ENCODE measurements around the gene RUSF1.
"Not testable (repeated sequence)": the region's sequence is repeated elsewhere in the genome, so short reads cannot be mapped to it uniquely, and the experiment has no call there.

The RUSF1 gene

DNA sequence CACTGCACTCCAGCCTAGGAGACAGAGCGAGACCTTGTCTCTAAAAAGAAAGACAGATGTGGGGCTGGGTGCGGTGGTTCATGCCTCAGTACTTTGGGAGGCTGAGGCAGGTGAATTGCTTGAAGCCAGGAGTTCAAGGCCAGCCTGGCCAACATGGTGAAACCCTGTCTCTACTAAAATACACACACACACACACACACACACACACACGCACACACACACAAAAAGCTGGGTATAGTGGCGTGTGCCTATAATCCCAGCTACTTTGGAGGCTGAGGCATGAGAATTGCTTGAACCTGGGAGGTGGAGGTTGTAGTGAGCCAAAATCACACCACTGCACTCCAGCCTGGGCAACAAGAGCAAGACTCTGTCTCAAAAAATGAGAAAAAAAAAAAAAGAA, 24.1 kb downstream of the RUSF1 start:
- H3K27ac ChIP-seq (ENCODE audit: low read length); H3K9me3 ChIP-seq (ENCODE audit: control insufficient read depth, low read depth, low read length); H3K4me1 ChIP-seq (ENCODE audit: control insufficient read depth, low read depth, low read length); H3K36me3 ChIP-seq (ENCODE audit: control insufficient read depth, low read depth, low read length); H3K9ac ChIP-seq (ENCODE audit: low read length); H3K4me3 ChIP-seq (ENCODE audit: low read length): not testable (repeated sequence)
- H3K27me3 ChIP-seq (ENCODE audit: control insufficient read depth, insufficient read depth, low read length): peaks cover 51% of the 10 kb centered on the region

DNA sequence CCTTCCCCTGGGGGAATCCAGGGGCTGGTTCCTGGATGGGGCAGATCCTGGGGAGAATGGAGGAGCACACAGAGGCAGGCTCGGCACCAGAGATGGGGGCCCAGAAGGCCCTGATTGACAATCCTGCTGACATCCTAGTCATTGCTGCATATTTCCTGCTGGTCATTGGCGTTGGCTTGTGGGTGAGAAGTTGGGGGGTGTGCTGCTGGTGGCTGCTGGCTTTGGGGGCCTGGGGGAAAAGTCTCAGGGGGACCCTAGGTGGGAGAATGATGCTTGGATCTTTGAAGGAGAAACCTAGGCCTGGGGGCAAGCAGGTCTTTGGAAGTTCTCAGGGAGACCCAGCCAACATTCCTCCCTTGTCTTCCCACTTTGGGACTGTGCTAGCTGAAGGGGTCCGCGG, 25.1 kb downstream of the RUSF1 start, which contains the start of gene SLC5A2:
Gene SLC5A2, plus strand, starts transcription at position 43 of the 400 bp plus-strand sequence. Its CDS starts 14 bp downstream, at position 57.
- Histone ChIP-seq H3K4me1 (ENCODE audit: control insufficient read depth, low read depth, low read length) (peaks cover 7% of the 10 kb centered on the region), H3K36me3 (ENCODE audit: control insufficient read depth, low read depth, low read length) (no peaks in the 10 kb centered on the region), H3K4me3 (ENCODE audit: low read length) (no peak within 1 kb of the TSS), H3K9ac (ENCODE audit: low read length) (no peak within 1 kb of the TSS), H3K9me3 (ENCODE audit: control insufficient read depth, low read depth, low read length) (no peaks in the 10 kb centered on the region), H3K27me3 (ENCODE audit: control insufficient read depth, insufficient read depth, low read length) (peaks cover 41% of the 10 kb centered on the region), H3K27ac (ENCODE audit: low read length) (no peak within 1 kb of the TSS)

DNA sequence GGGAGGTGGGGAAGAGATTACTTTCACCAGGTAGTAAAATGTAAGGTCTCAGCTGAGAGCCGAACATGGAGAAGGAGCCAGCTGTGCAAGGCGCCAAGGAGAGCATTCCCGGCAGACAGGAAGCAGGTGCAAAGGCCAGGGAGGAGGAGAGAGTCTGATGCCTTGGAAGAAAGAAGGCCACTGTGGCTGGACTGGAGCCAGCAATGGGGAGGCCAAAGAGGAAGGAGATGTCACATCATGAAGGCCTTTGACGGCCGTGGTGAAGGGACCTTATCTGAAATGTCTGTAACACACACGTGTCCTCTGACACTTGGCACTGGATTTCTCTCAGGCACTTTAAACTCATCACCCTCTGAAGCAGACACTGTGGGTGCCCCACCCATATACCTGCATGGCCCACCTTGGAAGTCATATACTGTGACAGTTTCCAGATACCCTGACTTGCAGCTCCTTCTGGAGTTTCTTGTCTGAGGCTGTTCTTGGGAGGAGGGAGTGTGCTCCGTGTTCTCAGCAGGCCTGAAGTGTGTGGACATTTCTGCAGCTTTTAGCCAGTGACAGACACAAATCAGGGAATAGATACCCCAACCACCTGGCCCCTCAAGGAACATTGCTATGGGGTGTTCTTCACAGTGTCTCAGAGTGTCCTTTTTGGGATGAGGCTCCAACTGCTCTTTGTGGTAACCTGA, 27.2 kb downstream of the RUSF1 start:
- Histone ChIP-seq H3K27ac (ENCODE audit: low read length) (no peak overlapping the region), H3K4me3 (ENCODE audit: low read length) (no peak overlapping the region), H3K9ac (ENCODE audit: low read length) (no peak overlapping the region), H3K4me1 (ENCODE audit: control insufficient read depth, low read depth, low read length) (peaks cover 7% of the 10 kb centered on the region), H3K9me3 (ENCODE audit: control insufficient read depth, low read depth, low read length) (no peaks in the 10 kb centered on the region), H3K27me3 (ENCODE audit: control insufficient read depth, insufficient read depth, low read length) (peaks cover 20% of the 10 kb centered on the region), H3K36me3 (ENCODE audit: control insufficient read depth, low read depth, low read length) (no peaks in the 10 kb centered on the region)

DNA sequence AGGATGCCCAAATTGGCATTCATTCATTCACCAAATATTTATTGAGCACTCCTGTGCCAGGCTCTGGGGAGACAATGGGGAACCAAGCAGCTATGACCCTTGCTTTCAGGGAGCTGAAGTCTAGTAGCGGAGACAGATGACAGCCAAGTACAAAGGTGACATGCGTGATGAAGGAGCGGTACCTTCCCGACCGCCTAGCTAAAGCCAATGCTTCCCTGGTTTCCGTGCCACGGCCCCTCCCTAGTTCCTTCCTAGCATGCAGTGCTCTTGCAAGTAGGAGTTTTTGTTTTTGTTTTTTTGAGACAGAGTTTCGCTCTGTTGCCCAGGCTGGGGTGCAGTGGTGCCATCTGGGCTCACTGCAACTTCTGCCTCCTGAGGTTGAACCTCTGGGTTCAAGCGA, 28.4 kb downstream of the RUSF1 start:
- Histone ChIP-seq H3K36me3 (ENCODE audit: control insufficient read depth, low read depth, low read length) (no peaks in the 10 kb centered on the region), H3K9ac (ENCODE audit: low read length) (no peak overlapping the region), H3K9me3 (ENCODE audit: control insufficient read depth, low read depth, low read length) (no peaks in the 10 kb centered on the region), H3K27ac (ENCODE audit: low read length) (no peak overlapping the region), H3K4me1 (ENCODE audit: control insufficient read depth, low read depth, low read length) (peaks cover 6% of the 10 kb centered on the region), H3K4me3 (ENCODE audit: low read length) (no peak overlapping the region), H3K27me3 (ENCODE audit: control insufficient read depth, insufficient read depth, low read length) (peaks cover 20% of the 10 kb centered on the region)

DNA sequence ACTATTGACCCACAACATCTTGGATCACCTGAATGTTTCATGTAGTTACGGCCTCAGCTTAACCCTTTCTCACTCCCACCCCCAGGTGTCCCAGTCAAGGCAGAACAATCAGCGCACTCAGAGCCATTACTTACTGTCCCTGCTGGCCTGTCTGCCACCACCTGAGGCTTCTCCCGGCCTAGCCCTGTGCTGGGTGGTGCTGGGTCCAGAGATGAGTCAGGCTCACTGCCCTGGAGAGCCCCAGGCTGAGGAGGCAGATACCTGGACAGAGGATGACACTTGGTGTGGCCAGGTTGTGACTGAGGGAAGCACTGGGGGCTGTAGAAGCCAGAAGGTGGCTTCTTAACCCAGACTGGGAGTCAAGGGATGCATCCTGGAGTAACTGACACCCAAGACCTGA, 29.2 kb downstream of the RUSF1 start:
- no peaks in the 10 kb centered on the region for H3K9me3 ChIP-seq (ENCODE audit: control insufficient read depth, low read depth, low read length)

DNA sequence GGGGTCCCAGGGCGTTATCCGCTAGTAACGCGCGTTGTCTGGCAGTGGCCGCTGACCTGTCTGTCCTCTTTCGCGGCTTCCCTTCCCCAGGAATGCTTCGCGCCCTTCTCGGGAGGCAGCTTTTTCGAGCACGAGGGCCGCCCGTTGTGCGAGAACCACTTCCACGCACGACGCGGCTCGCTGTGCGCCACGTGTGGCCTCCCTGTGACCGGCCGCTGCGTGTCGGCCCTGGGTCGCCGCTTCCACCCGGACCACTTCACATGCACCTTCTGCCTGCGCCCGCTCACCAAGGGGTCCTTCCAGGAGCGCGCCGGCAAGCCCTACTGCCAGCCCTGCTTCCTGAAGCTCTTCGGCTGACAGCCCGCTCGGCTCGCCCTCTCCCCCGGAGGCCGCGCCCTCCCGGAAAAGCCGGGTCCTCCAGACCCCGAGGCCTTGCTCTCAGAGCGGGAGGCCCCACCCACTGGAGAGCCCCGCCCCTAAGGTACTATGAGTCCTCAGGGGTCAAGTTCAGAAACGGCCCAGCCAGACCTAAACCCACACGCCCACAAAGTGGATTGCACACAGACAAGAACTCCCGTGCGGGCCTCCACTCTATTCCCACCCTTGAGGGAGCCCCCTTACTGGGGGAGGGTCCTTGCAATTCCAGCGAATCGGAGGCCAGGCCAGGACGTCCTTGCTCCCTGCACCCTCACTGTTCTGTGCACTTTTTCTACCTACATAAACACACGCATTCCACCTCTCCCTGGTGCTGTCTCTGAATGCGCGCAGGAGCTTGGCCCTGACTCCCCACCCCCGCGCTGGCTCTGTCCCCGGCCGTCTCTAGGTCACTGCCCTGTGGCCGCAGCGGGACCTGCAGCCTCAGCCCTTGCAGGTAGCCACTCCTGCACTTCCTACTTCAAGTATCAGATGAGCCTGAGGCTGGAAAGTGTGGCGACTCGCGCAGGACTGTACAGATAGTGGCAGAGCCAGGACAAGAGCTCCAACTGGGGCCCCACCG, 30.7 kb downstream of the RUSF1 start:
- Histone ChIP-seq H3K4me1 (ENCODE audit: control insufficient read depth, low read depth, low read length) (no peaks in the 10 kb centered on the region), H3K36me3 (ENCODE audit: control insufficient read depth, low read depth, low read length) (no peaks in the 10 kb centered on the region), H3K9ac (ENCODE audit: low read length) (no peak overlapping the region), H3K9me3 (ENCODE audit: control insufficient read depth, low read depth, low read length) (no peaks in the 10 kb centered on the region), H3K4me3 (ENCODE audit: low read length) (peak overlapping the region; percentile 29), H3K27ac (ENCODE audit: low read length) (no peak overlapping the region), H3K27me3 (ENCODE audit: control insufficient read depth, insufficient read depth, low read length) (peaks cover 22% of the 10 kb centered on the region)

More for the DNA sequence above, 29.2 kb downstream of the RUSF1 start:
- Histone ChIP-seq H3K27me3 (ENCODE audit: control insufficient read depth, insufficient read depth, low read length) (peaks cover 20% of the 10 kb centered on the region), H3K27ac (ENCODE audit: low read length) (no peak overlapping the region), H3K9ac (ENCODE audit: low read length) (no peak overlapping the region), H3K4me1 (ENCODE audit: control insufficient read depth, low read depth, low read length) (no peaks in the 10 kb centered on the region), H3K36me3 (ENCODE audit: control insufficient read depth, low read depth, low read length) (no peaks in the 10 kb centered on the region), H3K4me3 (ENCODE audit: low read length) (no peak overlapping the region)

DNA sequence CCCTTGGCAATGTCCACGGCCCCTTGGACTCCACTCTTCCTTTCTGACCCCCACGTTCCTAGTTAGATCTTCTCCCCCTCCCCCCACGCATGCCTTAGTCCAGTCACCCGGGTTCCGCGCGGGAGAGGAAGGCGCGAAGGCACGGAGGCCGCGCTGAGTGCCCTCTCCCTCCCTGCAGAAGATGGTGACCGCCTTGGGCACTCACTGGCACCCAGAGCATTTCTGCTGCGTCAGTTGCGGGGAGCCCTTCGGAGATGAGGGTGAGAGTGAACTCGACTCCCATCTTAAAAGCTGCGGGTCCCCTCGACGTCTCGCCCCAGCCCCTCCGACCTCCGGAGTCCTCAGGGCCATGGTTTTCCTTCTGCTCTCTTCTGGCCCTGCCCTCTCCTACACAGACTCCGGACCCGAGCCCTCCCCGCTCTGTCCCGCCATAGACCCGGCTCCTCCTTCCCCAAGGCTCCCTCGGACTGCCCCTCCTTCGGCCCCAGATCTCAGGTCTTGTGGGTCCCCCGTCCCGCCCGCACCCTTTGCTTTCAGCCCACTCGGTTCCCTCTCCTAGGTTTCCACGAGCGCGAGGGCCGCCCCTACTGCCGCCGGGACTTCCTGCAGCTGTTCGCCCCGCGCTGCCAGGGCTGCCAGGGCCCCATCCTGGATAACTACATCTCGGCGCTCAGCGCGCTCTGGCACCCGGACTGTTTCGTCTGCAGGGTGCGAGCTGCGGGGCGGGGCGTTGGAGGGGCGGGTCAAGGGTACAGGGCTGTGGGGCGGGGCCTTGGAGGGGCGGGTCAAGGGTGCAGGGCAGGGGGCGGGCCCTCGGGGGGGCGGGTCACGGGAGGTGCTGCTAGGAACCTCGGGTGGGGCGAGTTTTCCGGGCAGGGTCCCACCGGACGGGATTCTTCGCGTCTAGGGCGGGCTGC, 31.6 kb downstream of the RUSF1 start:
- H3K36me3 ChIP-seq (ENCODE audit: control insufficient read depth, low read depth, low read length): no peaks in the 10 kb centered on the region
- H3K4me3 ChIP-seq (ENCODE audit: low read length): peak overlapping the region; percentile 29
- H3K27ac ChIP-seq (ENCODE audit: low read length): no peak overlapping the region
- peaks cover 27% of the 10 kb centered on the region for H3K27me3 ChIP-seq (ENCODE audit: control insufficient read depth, insufficient read depth, low read length)
- no peak overlapping the region for H3K9ac ChIP-seq (ENCODE audit: low read length)
- H3K4me1 ChIP-seq (ENCODE audit: control insufficient read depth, low read depth, low read length): peaks cover under 1% of the 10 kb centered on the region
- H3K9me3 ChIP-seq (ENCODE audit: control insufficient read depth, low read depth, low read length): no peaks in the 10 kb centered on the region

DNA sequence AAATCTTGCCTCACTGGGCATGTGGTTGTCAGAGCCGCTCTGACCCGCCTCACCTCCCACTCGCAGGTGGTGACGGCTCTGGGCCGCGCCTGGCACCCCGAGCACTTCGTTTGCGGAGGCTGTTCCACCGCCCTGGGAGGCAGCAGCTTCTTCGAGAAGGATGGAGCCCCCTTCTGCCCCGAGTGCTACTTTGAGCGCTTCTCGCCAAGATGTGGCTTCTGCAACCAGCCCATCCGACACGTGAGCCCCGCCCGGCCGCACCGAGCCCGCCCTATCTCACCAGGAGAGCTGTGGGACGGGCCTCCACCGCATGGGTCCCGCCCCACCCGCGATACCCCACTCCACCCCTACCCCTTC, 32.3 kb downstream of the RUSF1 start:
- Histone ChIP-seq H3K9ac (ENCODE audit: low read length) (no peak overlapping the region), H3K4me3 (ENCODE audit: low read length) (no peak overlapping the region)

DNA sequence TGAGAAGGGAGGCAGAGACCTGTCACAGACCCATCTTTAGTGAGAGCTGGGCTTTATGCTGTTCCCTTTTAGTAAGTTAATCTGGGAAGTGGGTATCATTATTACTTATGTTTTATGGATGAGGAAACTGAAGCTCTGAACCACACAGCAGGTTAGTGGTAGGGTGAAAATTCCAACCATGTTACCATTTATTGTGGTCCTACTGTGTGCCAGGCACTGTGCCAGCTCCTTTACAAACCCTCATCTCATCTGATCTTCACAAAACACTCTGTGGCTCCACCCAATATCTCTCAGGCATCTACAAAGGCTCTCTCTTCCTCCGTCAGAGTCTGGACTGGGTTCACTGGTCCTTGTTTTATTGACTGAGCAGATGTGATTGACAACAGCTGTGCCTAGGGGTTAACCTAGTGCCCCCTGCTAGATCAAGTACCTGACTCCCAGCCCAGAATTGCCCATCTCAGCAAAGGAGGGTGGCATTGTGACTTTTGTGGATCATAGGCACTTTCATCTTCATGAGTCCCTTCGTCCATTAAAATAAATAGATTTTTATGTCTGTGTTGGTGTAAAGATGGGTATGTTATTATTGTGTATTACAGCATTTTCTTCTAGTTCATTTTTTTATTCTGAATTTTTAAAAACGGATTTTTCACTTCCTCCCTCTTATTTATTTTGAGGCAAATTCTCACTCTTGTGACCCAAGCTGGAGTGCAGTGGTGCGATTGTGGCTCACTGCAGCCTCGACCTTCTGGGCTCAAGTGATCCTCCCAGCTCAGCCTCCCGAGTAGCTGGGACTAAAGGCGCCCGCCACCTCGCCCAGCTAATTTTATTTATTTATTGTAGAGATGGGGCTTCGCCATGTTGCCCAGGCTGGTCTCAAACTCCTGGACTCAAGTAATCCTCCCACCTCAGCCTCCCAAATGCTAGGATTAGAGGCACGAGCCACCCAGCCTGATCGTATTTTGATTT, 33.1 kb downstream of the RUSF1 start:
- H3K9ac ChIP-seq (ENCODE audit: low read length): no peak overlapping the region
- peaks cover 35% of the 10 kb centered on the region for H3K27me3 ChIP-seq (ENCODE audit: control insufficient read depth, insufficient read depth, low read length)
- H3K4me3 ChIP-seq (ENCODE audit: low read length): no peak overlapping the region

More for the DNA sequence above, 32.3 kb downstream of the RUSF1 start:
- H3K4me1 ChIP-seq (ENCODE audit: control insufficient read depth, low read depth, low read length): peaks cover 4% of the 10 kb centered on the region
- H3K27ac ChIP-seq (ENCODE audit: low read length): no peak overlapping the region
- no peaks in the 10 kb centered on the region for H3K36me3 ChIP-seq (ENCODE audit: control insufficient read depth, low read depth, low read length)
- peaks cover 34% of the 10 kb centered on the region for H3K27me3 ChIP-seq (ENCODE audit: control insufficient read depth, insufficient read depth, low read length)
- no peaks in the 10 kb centered on the region for H3K9me3 ChIP-seq (ENCODE audit: control insufficient read depth, low read depth, low read length)

DNA sequence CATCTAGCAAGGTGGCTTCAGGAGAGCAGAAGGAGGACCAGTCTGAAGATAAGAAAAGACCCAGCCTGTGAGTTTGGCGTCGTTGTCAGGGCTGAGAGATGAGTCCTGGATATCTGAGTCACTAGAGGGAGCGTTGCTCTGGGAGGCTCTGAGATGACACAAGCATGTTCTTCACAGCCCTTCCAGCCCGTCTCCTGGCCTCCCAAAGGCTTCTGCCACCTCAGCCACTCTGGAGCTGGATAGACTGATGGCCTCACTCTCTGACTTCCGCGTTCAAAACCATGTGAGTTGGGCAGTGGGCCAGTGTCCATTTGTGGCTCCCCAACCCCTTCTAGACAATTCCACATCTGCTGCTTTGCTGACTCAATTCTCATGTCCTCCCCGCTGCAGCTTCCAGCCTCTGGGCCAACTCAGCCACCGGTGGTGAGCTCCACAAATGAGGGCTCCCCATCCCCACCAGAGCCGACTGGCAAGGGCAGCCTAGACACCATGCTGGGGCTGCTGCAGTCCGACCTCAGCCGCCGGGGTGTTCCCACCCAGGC, 33.9 kb downstream of the RUSF1 start:
- H3K27me3 ChIP-seq (ENCODE audit: control insufficient read depth, insufficient read depth, low read length): peaks cover 31% of the 10 kb centered on the region
- H3K36me3 ChIP-seq (ENCODE audit: control insufficient read depth, low read depth, low read length): no peaks in the 10 kb centered on the region
- no peaks in the 10 kb centered on the region for H3K9me3 ChIP-seq (ENCODE audit: control insufficient read depth, low read depth, low read length)
- H3K9ac ChIP-seq (ENCODE audit: low read length): no peak overlapping the region
- no peak overlapping the region for H3K27ac ChIP-seq (ENCODE audit: low read length)
- no peak overlapping the region for H3K4me3 ChIP-seq (ENCODE audit: low read length)
- peaks cover 4% of the 10 kb centered on the region for H3K4me1 ChIP-seq (ENCODE audit: control insufficient read depth, low read depth, low read length)

More for the DNA sequence above, 33.1 kb downstream of the RUSF1 start:
- no peaks in the 10 kb centered on the region for H3K36me3 ChIP-seq (ENCODE audit: control insufficient read depth, low read depth, low read length)
- no peak overlapping the region for H3K27ac ChIP-seq (ENCODE audit: low read length)
- no peaks in the 10 kb centered on the region for H3K9me3 ChIP-seq (ENCODE audit: control insufficient read depth, low read depth, low read length)
- peaks cover 4% of the 10 kb centered on the region for H3K4me1 ChIP-seq (ENCODE audit: control insufficient read depth, low read depth, low read length)
